NK-92 treated with Interleukin-12 subunit alpha and Interleukin-12 subunit beta, amount 100 ng/mL, for 24 hours (cell line): Measurements from ENCODE around the gene EPHA7.

ENCODE experiments used
- DNase-seq: peaks from one replicate; lab custom pipeline; 2025; lab: John Stamatoyannopoulos, UW

EPHA7 gene

GRCh38 chr6:93393554-93394074 is 25.7 kb downstream of the EPHA7 start:
- DNase-seq: no peak

DNA sequence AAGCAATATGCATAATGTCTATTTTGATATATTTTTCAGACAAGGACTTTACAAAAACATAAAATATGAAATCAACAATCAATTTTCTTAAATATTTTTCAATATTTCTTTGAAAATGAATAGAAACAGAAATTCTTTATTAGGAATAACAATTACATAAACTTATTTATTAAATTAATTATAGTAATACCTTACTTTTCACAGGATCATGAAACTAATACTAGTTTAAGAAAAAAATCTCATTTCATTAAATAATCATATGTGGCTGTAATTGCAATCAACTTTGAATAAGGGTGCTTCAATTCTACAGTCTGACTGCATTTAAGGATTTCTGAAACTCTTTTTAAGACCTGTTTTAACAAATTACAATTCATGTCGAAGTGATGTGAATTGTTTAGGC is 26.6 kb downstream of the EPHA7 start:
- no peak for DNase-seq

DNA sequence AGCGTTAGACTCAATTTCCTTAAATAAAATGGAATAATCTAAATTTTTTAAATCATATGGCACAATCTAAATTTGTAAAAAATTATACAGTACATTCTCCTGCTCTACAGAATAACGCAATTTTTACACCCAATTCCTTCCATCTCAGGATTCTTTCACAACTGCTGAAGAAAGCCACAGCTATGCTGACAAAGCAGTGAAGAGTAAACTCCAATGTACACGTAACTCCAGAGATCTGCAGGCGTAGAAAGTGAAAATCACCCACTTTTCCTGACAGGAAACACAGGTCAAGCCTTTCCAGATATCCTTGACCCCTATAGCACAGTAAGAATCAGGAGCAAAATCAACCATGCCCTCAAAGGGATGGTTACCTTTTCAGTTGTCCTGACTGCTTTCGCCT is 27.4 kb downstream of the EPHA7 start:
- no peak for DNase-seq

DNA sequence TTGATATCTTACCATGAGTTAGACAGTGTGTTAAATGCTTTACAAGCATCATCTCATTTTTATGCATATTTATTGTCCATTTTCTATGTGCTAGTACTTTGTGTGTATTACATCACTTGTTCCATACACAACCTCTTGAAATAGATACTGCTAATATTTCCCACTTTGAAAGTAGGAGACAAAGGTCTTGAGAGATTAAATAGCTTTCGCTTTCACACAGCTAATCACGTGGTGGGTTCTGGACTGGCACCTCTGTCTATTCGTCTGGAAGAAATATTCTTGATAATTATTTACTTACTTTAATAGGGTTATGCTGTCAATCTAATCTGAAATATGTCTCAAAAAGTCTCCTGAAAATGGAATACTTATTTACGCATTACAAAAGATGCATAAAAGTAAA is 30.2 kb downstream of the EPHA7 start:
- no peak for DNase-seq

GRCh38 chr6:93388070-93388469 is 31.3 kb downstream of the EPHA7 start:
- DNase-seq: no peak

GRCh38 chr6:93376026-93376540 is 43.3 kb downstream of the EPHA7 start:
- no peak for DNase-seq

- no peak for DNase-seq
Measured at GRCh38 chr6:93373445-93373844, 45.9 kb downstream of the EPHA7 start.

DNA sequence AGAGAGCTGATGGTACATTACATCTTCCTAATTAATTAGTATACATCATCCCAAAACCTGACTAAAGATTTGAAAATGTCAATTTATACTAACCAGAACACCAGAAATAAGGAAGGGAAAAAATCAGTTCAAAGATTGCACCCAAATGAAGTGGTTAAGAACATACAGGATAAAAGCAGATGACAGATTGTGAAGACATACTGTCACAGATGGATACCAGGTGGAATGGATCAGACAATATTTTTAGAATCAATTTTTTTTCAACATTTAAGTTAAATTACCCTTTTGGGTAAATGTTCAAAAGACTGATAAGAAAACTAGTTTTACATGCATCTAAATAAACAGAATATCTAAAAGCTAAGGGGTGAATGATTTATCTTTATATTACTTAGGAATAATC is 47.6 kb downstream of the EPHA7 start:
- no peak for DNase-seq

DNA sequence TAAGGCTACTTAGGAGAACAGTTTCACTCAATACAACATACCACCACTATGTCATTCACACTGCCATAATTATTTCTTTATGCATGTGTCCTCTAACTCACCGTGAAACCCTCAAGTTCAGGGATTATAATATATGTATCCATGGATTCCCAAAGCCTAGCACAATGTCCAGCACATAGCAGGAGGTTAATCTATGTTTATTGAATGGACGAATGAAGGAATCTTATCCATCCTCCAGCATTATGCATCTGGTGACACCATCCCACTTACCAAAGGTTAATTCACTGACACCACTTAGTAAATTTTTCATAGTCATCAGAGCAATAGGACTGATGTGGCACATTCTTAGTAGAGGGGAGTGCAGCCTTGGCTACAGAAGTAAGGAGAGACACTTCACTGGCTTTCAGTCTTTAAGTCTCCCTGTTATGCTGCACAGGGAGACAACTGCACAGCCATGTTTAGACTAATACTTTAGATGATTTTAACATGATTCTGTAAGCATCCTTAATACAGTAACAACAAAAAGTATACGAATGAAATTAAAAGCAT is 49.7 kb downstream of the EPHA7 start:
- DNase-seq: no peak

DNA sequence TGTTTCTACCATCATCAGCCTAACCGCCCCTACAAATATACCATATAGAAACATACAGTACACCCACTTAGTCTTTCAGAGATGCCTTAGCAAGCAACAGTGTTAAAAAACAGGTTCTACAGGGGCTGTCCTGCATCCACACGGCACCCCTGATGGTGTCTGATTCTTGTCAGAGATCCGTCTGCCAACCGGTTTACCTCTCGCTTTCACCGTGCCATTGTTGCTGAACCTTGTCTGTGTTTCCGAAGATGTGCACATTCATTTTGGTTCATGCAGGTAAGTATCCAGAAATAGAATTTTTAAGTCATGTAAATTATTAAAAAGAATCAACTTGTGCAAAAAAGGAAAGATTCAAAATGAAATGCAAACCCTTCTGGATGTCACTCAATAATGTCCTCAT is 52.9 kb downstream of the EPHA7 start:
- DNase-seq: no peak

DNA sequence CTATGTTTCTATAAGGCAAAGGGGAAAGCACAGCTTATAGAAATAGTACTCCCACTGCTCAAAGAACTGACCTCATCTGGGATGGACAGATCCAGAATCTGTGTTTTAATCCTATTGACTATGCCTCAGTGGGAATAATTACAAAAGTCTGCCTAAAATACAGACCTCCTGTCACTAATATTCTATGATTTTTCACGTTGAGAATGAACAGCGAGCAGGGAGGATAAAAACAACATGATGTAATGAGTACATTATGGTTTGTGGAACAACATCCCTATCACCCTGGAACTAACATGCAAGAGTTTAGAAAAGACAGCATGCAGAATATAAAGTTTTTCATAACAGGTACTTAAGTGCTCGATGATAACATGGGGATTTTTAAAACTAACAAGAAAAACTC is 53.9 kb downstream of the EPHA7 start:
- no peak for DNase-seq

DNA sequence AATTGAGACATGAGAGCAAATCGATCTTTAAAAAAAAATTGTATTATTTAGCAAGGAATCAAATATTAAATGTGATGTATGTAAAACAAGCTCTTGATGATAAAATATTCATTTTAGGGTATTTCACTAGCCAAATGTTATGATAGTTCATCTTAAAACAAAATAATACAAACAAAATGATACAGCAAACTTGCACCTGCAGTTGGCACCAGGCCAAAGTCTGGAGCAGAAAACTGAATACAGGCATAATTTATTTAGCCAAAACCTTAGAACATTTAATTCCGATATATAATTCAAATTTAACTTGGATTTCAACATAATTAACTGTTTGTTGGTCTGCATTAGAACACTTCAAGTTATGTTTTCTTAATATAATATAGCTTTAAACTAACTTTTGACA is 60.9 kb downstream of the EPHA7 start:
- no peak for DNase-seq

- no peak for DNase-seq
Measured at GRCh38 chr6:93352604-93353003, 66.8 kb downstream of the EPHA7 start.

DNA sequence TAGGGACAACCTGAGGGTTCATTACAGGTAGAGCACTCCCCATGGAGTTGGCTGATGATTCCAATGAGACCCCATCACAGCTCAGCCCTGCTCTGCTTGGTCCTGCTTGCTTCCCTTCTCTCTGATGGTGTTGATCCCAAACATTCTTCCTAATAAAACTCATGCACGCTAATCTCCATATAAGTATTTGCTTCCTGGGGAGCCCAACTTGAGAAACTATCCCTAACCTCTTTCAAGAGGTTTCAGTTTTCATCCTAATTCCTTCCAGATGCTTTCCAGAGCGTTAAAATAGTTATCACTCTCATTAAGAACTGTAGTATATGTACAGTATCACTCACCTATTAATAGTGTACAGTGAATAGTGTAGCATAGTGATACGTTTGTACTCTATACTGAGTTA is 68.1 kb downstream of the EPHA7 start:
- no peak for DNase-seq

DNA sequence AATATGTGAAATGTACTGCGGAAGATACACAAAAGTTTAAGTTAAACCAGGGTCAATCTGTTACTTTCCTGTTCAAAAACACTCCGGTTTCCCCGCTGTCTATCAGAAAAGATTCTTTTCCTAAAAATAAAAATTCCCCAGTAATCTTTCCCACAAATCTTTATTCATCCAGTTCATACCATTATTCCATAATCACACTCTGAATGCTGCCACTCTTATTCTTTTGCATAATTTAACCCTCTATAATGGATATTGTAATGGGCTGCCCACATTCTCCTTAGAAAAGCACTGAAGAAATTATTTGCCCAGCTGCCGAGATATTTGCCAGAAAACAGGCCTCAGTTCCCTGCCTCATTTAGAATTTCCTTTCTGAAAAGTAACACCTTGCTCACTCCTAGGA is 68.6 kb downstream of the EPHA7 start:
- DNase-seq: no peak

- no peak for DNase-seq
Measured at GRCh38 chr6:93344333-93344835, 75.0 kb downstream of the EPHA7 start.

GRCh38 chr6:93343476-93343875 is 75.9 kb downstream of the EPHA7 start:
- no peak for DNase-seq

DNA sequence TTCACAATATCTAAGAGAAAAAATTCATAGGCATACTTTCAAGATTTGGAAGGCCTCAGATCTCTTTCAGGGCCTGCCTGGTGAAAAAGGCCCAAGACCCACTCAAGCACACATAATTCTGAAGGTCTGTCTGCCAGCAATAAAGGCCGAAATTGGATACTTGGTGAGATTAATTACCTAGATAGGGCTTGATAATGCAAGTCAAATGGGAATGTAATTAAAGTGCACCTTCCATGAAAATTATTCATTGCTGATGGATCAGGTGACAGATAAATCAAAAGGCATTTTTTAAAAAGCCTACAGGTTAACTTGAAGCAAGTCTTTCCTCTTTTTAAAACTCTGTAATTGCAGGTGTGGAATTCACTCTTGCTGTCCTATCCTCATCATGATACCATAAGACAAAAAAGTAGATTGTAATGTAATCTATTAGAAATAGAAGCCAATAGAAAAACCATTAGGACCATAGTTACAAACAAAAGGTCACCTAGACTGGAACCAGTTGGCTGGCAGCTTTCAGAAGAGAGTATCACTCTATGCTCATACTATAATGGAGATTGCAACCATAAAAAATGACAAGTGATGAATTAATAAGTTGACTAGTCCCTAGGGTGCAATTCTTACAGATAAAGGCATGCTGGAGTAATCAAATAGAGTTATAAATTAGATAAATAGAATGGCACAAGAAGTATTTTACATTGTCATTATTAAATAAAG is 77.3 kb downstream of the EPHA7 start:
- no peak for DNase-seq

DNA sequence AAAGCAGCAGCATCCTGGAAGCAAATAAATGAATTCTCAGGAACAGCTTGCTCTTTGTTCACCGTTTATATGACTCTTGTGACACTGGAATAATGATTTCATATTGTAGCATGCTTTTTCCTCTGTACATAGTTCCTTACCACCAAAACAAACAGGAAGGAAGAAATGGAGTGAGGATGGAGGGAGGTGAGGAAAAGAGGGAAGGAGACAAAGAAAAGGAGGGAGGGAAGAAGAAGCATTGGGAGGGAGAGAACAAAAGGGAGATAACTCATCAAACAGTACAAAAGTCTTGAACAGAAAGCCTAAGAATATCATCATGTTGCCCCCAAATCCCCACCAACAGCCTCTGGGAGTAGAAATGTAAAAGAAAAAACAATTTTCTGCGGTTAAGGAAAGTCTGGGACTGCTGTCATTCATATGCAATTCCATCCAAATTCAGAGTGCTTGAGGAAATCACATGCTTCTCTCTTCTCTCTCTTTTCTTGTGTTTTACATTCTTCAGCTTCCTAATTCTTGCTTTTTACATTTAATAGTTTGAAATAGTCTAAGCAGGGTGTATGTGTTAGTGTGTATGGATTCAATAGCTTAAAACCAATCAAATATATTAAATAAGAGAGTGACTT is 81.5 kb downstream of the EPHA7 start:
- no peak for DNase-seq

DNA sequence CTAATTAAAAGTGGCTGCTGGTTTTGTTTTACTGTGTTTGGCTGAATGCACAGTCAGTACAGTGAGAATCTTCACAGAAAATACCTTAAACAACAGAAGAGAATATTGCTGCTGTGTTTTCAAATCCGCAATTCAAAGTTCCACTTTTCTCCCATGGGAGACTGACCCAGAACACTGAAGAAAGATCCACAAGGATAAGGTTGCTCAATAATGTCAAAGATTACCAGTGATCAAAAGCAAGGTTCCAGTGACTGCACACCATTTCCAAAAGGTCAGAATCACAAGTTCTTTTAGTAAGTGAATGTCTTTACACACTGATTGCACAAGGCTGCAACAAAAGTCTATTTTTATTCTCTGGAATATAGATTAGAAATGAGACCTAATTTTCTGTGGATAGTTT is 82.3 kb downstream of the EPHA7 start:
- DNase-seq: no peak

DNA sequence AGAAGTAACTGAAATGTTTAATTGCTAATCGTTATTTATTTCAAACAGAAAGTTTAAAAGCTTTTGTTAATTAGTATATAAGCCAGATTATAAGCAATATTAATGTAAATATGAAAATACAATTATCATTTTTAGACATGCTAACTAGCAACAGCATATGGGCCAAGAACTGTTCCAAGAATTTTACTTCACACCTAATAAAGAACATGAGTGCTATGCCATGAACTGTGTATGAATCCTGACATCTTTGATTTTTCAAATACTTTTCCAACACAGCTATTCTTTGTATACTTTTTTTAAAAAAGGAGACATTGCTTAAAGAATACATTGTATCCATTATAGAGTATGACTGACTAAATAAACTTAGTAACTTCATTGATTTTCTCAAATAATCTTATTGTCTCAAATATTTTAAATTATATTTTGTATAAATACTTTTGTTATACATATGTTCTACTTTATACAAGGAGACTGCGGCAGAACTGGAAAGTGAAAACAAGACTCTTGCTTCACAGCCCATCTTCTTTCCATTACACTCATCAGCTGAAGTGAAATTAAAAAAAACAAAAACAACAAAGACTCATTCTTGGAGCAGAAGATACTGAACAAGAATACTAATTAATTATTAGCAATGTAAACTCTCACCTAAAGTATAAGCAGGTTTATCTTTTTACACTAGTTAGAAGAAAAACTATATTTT is 89.9 kb downstream of the EPHA7 start:
- DNase-seq: no peak

GRCh38 chr6:93327857-93328256 is 91.5 kb downstream of the EPHA7 start:
- DNase-seq: no peak

DNA sequence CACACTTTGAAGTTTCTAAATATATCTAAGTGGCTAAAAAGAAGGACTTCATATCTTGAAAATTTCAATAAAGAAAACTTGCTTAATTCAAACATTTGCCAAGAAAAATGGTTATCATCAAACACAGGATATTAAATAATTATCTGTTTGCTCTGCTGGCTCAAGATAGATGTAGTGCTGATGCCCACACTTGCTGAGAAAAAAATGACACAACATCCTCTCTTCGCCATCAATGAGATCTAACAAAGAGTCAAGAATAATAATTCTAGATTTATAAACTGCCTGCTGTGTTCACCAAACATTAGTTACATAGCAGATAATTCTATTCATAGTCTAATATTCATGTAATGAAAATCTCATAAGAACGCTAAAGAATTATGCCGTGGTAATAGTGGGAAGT is 93.6 kb downstream of the EPHA7 start:
- DNase-seq: no peak
